Cerebellar nuclear complex (tissue), 1 donor: ENCODE data around the gene FRMD6.
A peak's percentile ranks its signal among the peaks of the same experiment; 100 is the strongest.
"Not testable (repeated sequence)": the region's sequence is repeated elsewhere in the genome, so short reads cannot be mapped to it uniquely, and the experiment has no call there.

Source experiments
- DNase-seq, 2 experiments: peaks; one replicate each; lab custom pipeline; 2025; lab: John Stamatoyannopoulos, UW

Gene FRMD6

DNA sequence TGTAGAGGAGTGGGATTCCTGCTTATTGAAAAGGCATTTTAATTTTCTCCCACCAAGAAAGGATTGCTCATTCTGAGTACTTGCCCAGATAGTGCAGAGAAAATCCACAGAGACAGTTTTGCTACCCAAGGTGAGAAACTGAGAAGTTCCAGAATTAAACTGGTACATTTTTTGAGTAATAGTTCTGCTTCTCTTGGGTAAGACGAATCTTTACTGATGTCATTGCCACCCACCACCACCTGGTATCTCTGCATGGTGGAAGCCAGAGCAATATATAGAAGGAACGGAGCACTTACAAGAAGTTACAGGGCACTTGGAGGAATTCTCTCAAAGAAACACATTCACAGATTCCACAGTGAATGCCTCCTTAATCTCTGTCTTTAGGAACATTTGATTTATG, 20.7 kb upstream of the FRMD6 start:
- no peak for DNase-seq

DNA sequence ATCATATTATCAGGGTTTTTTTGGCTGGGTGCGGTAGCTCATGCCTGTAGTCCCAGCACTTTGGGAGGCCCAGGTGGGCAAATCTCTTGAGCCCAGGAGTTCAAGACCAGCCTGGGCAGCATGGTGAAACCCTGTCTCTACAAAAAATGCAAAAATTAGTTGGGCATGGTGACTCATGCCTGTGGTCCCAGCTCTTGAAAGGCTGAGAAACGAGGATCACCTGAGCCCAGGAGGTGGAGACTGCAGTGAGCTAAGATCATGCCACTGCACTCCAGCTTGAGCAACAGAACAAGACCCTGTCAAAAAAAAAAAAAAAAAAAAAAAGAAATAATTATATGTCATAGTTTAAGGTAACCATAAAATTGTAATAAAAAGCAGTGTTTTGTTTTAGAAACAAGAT, 18.4 kb upstream of the FRMD6 start:
- not testable (repeated sequence) for DNase-seq

DNA sequence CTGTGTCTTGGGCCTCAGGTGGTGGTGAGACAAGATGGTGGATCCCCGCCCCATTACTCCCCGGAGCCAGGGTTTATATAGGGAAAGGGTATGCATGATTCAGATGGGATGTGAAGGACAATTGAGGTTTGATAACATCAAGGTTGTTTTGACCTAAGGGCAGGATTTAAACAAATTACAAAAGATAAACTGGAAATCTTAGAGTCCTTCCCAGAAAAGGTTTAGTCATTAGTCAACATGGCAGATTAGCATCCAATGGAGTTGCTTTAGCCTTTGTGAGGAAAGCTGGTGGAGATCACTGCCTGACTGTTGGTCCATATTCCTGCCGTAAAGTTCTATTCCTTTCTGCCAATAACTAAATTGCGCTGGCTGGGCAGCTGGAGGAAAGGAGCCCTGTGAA, 15.6 kb upstream of the FRMD6 start:
- no peak for DNase-seq

DNA sequence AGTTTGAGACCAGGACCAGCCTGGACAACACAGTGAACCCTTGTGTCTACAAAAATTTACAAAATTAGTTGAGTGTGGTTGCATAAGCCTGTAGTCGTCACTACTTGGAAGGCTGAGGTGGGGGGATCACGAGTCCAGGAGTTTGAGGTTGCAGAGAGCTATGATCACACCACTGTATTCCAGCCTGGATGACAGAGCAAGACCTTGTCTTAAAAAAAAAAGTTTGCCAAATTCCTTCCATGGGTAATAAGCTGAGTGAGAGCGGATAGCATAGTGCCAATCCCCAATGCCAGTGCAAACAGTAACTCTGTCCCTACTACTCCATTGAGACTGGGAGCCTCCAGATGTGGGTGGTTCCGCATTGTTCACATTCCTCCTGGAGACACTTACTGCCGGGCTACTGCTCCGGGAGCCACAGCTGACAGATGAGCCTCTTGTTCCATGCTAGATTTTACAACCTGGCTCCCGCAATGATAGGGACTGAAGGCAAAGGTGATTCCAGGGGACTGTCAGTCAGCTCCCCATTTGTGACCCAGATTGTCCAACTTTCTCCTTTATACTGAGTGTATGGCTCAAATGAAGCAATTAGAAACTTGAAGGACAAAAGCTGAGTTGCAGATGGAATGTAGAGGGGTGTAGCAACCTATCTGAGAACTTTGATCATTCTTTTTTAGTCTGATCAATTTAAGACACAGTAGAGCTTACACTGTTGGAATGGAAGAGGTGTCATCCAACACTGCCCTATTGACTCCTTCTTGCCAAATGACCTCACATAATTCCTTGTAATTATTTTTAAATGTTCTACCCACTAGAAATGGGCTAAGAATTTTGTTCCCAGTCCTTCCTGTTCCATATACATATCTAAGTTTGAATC, 13.4 kb upstream of the FRMD6 start:
- DNase-seq: no peak

DNA sequence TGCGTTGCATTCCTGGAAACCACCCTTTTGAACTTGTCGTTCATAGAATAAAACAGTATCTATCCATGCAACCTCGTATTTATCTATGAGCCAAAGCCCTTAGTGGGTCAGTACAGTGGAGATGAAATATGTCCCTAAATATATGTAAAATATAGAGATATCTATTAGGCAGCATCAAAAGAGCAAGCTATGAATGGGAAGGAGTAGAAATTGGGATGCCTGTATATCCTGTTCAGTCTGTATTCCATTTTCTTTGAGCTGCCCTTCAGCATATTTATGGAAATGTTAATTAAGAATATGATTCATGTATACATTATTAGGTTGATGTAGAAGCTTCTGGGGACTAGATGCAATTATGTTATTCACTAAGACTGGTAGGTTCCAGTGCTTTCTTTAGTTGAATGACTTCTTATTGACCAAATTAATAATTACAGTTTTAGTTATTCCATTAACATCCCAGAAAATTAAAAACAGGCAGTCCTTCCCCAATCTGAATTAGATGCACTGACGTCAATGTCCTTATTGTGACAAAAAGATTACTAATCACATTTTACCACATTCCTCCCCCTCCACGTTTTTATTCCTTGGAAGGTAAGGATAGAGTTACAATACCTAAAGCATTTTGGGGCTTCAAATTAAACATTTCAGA, 11.9 kb upstream of the FRMD6 start:
- DNase-seq: no peak

DNA sequence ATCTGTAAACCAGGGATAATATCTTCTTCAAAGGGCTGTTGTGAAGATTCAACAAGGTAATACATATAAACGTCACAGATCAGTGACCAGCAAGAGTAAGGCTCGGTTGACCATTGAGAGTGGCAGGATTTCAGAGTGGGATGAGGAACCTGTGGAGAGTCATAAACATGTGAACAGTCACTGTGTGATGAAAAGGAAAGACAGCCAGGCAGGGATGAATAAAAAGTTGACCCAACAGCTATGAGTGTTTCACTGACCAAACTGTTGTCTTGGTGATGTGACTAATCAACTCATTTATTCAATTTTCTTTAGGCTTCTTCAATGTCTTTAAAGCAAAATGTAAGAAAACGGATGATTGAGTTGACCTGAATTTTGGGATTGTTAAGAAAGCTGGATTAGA, 8.6 kb upstream of the FRMD6 start:
- no peak for DNase-seq

DNA sequence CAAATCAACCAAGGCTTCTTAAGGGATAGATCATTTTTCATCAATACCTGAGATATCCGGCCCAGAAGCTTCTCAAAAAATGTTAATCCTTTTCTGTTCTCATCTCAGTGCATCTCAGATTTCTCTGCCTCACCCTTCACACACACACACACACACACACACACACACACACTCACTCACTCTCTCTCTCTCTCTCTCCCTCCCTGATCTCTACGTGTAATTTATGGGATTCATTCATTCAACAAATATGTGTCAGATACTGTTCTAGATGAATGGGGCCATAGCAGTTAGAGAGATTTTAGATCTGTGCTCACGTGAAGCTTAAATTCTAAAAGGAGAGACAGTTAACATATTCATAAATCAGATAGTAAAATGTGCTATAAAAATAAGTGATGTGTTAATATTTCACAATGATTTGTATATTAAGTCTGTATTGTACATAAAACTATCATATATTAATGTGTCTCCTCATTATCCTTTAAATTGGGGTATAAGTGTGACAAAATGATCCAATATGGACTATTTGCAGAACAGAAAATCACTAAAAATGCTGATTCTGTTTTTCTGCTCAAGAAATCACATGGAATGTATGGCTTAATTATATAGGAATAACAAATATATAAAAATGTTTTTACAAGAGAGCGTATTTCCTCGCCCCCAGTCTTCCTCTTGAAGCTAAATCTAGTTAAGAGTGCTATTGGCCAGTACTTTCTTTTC, 7.3 kb upstream of the FRMD6 start:
- no peak for DNase-seq

DNA sequence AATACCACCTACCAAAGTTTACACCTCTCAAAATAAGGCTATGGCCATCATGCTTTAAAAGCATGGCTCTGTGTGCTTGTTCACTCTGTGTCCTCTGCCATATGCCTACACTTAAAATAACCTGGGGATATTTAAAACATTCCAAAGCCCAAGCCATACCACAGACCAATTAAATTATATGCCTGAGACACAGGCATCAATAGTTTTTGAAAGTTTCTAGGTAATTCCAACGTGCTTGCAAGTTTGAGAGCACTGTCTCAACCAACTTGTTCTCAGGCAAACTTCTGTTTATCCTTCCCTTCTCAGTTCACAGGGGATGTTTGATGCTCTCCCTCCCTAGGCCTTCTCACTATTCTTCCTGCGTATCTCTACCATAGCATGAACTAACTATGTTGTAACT, 3.4 kb upstream of the FRMD6 start:
- no peak for DNase-seq

DNA sequence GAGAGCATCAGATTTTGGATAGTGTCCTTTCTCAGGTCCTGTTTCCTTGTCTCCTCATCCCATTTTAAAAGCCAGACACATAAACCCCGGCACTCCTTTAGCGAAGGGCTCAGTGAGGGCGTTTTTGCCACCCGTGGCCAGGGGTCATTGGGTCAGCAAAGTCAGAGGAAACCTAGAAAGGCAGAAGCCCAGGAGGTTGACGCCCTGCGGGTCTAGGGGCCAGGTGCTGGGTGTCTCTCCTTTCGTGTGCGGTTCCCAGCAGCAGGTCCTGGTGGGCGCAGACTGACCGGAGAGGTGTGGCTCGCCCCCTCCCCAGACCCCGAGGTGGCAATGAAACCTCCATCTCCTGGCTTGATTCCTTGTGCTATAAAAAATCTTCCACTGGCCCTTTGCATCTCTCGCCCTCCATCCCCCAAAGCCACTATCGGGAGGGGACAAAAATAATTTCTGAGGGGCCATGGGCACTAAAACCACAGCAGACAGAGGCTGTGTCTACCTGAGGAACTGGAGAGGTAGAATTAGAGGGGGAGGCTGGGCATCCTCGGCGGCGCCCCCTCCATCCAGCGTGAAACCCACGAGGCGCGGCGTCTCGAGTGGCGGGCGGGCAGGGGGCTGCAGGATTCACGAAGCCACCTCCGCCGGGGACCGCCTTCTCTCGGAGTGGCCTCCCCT, 858 bp upstream of the FRMD6 start:
- no peak for DNase-seq

DNA sequence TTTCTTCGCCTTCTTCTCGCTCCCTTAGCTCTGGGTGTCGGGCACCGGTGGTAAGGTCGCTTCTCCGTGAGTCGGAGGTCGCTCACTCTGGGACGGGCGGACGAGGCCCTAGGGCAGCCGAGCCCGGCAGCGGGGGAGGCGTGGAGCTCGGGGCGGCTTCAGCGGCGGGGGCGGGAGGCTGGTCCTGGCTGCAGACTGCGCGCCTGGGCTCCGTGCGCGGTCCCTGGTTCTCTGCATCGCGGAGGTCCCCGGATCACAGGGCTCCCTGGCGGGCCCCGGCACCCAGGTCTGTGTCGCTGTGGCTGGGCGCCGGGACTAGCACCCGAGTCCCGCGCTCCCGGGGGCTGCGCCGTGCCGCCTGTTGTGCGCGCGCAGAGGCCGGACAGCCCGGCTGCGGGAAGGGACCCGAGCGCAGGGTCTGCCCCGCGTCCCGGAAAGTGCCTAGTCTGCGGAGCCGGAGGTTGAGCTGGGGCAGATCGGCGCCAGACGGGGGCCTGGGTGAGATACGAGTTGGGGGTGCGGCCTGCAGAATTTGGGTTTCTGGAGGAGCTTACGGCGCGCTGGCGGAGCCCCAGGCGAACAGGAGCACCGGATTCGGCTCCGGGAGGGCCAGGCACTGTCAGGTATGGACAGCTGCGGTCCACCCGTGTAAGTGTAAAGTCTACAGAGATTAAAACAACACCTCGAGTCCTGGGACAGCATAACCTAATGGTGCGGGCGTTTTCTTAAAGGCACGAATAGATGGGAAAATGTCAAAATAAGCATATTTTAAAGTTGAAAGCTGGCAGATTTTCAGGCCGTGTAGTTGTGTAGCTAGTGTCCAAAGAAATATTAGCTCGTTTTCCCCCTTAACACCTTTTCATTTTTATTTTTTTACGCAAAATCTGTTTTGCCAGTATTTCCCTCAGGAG, 713 bp downstream of the FRMD6 start:
- DNase-seq: peak in 1 of 2 experiments; percentile 10

DNA sequence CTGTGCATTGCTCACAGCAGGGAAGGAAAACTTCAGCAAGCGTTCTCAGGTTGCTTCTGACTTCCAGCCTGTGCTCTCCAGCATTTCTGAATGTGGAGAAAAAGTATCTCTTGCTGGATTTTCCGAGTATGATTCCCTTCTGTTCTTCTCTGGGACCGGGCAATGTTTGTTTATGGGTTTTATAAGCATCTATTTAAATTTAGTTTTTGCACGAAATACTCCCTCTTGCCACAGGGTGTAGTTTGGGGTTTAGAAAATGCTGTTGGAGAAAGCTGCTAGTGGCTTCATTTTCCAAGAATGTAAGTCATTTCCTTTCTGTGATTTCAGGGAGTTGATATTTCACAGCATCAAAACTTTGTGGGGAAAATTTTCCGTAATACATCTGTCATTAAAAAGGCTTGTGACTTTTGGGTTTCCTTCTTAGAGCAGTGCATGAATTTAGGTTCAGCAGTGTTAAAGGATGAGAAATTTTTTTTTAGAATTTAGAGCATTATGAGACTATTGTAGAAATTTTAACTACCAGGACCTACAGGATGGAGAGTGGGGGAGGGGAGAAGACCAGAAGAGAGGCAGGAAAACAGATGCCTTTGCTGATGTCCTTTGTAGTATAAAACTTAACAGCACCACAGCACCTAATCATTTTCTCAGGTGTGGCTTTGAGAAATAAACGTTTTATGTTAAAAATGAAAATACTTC, 1.5 kb downstream of the FRMD6 start:
- peak in 1 of 2 experiments; percentile 2 for DNase-seq

DNA sequence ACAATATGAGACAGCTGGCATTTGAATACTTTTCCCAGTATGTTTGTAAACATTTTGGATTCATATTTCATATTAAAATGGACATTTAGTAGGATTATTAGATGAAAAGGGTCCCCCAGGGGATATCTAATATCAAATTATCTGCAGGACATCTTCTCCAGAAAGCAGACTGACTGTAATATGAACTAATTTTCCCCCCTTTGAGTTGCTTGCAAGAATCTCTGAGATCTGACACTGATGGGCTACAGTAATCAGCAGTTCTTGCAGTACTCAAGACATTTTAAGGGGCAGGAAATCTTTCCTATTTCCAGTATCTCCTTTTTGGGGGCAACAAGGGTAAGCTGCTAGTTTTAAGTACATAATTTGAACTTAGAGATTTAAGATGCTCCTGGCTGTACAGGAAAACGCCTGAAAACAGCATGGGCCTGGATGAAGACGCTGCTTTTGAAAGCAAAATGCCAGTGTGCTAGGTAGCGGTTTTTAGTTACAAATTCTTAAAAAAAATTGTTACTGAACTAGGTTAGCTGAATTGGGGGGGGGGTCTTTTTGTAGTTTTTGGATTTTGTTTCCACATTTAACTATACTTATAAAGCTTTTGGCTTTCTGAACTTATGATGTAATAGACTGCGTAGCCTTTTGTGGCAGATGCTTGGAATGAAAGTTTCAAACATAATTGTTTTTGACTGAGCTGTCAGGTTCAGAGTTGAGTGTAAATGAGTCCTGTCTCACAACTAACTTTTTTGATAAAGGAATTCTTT, 2.2 kb downstream of the FRMD6 start:
- no peak for DNase-seq

DNA sequence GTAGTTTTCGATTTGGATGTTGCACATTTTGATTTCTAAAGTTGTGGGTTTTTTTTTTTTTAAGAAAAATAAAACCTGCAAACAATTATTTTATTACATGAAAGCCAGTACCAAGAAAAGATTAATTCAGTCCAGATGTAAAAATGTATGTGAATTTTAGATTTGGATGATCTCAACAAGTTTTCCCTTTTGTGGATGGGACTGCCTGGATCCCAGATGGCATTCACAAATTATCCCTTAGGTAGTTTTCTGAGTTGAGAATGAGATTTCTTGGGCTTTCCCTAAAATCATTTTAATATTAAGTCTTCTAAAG, 2.8 kb downstream of the FRMD6 start:
- DNase-seq: no peak

DNA sequence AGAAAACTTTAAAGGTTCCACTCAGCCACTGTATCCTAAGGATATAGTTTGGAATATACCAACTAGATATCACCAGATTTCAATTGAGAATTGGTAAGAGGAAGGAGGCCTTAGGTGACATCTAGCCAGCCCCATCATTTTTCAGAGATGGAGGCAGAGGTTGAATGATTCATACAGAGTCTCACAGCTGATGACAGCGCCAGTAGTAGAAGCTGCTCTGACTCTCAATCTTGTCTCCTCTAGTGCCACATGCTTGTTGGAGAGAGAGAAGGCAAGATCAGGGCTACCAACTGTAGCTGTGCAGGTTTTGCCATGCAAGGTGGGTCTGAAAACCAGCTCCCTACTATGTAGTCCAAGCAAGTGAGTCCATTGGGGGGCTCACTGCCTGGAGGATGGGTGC, 6.1 kb downstream of the FRMD6 start:
- no peak for DNase-seq

DNA sequence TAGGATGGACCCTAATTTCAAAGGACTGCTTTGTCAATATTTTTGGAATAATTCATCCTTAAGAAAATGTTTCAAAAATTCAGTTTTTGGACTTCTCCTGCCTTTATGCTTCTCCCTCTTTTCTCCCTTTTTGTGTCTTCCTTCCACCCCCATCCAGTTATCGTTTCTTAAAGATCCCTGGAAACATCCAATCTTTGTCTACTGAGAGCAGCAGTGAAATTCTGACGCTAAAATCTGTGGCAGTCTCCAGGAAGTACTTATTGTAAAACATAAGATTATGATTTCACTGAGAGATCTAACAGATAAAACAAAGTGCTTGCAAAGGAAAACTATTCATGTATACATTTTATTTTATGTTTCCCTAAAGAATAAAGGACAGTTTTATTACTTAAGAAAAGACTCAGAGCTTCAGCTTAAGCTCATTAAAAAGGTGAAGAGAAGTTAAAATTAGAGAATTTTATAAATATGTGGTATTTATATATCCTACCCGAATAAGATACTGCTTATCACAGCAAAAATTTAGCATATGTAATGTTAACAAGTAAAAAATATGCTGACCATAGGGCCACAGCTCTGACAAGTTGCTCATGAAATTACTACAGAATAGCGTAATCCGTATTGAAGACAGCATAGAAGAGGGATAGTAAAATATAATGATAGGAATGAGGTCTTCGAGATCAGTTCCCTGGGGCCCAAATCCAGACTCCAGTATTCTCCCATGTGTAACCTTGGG, 6.9 kb downstream of the FRMD6 start:
- no peak for DNase-seq

DNA sequence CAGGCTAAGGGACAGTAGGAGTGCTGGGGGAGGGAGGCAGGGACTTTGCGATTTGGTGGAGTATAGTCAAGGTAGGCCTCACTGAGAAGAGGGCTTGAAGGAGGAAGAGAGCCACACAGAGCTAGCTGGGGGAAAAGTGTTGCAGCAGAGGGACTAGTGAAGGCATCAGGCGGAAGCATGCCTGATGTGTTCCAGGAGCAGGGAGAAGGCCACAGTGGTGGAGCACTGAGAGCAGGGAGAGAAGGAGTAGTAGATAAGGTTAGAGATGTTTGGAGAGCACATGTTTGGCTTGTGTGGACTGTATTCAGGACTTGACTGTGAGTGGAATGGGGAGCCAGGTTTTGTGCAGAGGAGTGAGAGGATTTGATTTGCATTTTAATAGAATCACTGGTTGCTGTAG, 9.0 kb downstream of the FRMD6 start:
- no peak for DNase-seq

DNA sequence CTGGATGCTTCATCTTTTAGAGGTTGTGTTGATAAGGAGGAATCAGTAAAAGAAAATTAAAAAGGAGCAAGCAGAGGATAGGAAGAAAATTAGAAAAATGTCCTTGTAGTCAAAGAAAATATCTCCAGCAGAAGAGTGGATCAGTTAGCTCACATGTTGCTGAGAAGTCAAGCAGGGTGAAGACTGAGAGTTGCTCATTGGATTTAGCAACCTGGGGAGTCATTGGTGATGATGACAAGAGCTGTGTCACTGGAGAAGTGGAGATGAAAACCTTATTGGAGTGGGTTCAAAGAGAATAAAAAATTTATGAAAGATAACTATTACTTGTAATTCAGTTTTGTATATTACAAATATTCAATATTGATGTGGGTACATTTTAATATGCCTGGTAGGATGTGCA, 9.8 kb downstream of the FRMD6 start:
- DNase-seq: no peak

DNA sequence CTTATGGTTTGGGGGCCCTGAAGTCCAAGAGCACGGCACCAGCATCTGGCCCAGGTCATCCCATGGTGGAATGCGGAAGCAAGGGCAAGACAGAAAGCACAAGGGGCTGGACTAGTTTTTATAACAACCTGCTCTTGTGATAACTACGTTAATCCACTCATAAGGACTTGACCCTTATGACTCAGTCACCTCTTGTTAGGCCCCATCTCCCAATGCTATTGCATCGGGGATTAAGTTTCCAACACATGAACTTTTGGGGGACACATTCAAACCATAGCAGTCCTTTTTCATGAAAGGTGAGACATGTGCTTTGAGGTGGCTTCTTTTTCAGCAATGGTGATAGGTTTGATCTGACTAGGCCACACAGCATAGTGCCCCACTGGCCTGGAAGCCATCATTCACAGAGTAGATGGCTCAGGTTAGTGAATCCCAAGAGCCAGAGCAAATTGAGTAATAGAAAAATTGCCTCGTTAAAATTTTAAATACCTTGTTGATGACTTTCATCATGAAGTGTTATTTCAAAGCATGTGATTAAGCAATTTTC, 12.1 kb downstream of the FRMD6 start:
- DNase-seq: no peak

DNA sequence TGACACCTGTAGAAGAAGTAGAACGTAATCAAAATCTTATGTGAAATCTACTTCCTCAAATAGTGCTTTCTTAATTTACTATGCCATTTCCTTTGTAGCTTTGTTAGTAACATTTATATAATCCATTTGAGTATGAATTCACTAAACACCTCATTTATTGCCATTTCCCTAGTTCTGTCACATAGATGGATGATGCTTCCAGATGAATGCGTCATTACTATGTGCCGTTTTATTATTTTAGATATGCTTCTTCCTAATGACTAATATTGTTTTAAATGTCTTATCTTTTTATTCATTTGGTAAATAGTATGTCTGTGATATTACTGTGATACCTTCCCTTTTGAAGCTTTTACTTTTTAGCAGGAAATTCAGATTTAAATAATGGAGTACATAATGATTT, 14.4 kb downstream of the FRMD6 start:
- no peak for DNase-seq
